Breast epithelium (tissue), 4 donors: ENCODE measurements around the gene CYTH3. TPM values are rescaled to one million over a fixed set of nuclear protein-coding genes. Genes with fewer than 3 reads are reported as not detected.
A peak's percentile ranks its signal among the peaks of the same experiment; 100 is the strongest.

Experiments
- DNase-seq, 2 donors: peaks; one replicate each; pipeline ENCODE4 v3.0.0-alpha.2; 2019; ENCODE audit warnings: low spot score in 2 of 2
- H3K27ac ChIP-seq, 2 donors: fragments of 200-600 bp; sonication (generic) in 1 of 2; one replicate each; pipeline ENCODE4 v1.5.1; 2016 to 2019; ENCODE audit warnings: mild to moderate bottlenecking in 1 of 2
- H3K27me3 ChIP-seq, 2 donors: fragments of 200-600 bp; sonication (generic) in 1 of 2; one replicate each; pipeline versions ENCODE4 v1.5.1 to v1.6.0; 2017 to 2019; ENCODE audit warnings: control low read depth in 1 of 2, mild to moderate bottlenecking in 1 of 2
- H3K36me3 ChIP-seq: fragments of 200-600 bp; one replicate; pipeline ENCODE4 v1.5.1; 2019
- H3K4me1 ChIP-seq, 2 donors: fragments of 200-600 bp; sonication (generic); one replicate each; pipeline ENCODE4 v1.5.1; 2016 to 2019; ENCODE audit warnings: control low read depth in 1 of 2
- H3K4me3 ChIP-seq, 3 donors: fragments of 200-600 bp; sonication (generic); 1 replicate in 2 of 3; 2 replicates in 1 of 3; pipeline ENCODE4 v1.5.1; 2016 to 2019; ENCODE audit warnings: mild to moderate bottlenecking in 3 of 3, moderate library complexity in 2 of 3
- H3K9me3 ChIP-seq, 2 donors: fragments of 200-600 bp; sonication (generic) in 1 of 2; one replicate each; pipeline ENCODE4 v1.5.1; 2016 to 2019; ENCODE audit warnings: control low read depth in 1 of 2
- POLR2A ChIP-seq: fragments of 450-650 bp; IDR thresholded peaks from one replicate; pipeline ENCODE4 v1.6.1; 2016; ENCODE audit warnings: antibody characterized with exemption, mild to moderate bottlenecking, moderate library complexity
- POLR2AphosphoS5 ChIP-seq, 3 donors: sonication (generic); formaldehyde crosslinking; IDR thresholded peaks; one replicate each; pipeline ENCODE4 v1.6.1; 2017; ENCODE audit warnings: antibody characterized with exemption in 3 of 3
- intact Hi-C: fragments of 100-400 bp; cut with DNase I; formaldehyde crosslinking; loops from one replicate; pipeline ENCODE4 v1.15.1; 2023; ENCODE audit warnings: low total_unique reads
- total RNA-seq, 3 donors: library from RNA; depleted of rRNA; stranded (reverse); fragments of >200 nt; gene quantifications; one replicate each; pipeline ENCODE4 v1.1.0, GENCODE V29; 2016
- TF ChIP-seq, protein P1 (sequence below), 3 donors: fragments of 450-650 bp; IDR thresholded peaks; one replicate each; pipeline ENCODE4 v1.5.1; 2016 to 2017; ENCODE audit warnings: antibody characterized with exemption in 3 of 3, mild to moderate bottlenecking in 3 of 3, moderate library complexity in 3 of 3

CYTH3 gene
- total RNA-seq, 3 donors from 2014 or later, result 23.6 to 46.4 (median 33.4) TPM

DNA sequence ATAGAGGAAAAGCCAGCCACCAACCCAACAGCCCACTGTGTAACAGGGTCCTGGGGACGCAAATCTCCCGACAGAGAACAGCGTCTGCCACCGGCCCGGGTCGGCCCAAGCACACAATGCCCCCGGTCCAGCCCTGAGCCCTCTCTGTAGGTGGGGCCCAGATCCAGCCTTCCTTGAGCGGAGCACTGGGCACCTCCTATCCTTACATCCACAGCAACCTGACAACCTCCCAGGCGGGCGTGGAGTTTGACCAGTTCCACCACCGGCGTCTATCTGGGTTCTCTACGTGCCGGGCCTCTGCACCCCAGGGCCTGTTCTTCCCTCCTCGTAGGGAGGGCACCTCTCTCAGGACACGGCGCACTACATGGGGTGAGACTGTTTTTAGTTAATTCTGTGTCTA lies 109.0 kb downstream of the CYTH3 start:
- DNase-seq, result no peak
- TF ChIP-seq POLR2A (no peak), POLR2AphosphoS5 (IDR thresholded peaks at IDR 0.05) (no peak)
- TF ChIP-seq, protein P1, sequence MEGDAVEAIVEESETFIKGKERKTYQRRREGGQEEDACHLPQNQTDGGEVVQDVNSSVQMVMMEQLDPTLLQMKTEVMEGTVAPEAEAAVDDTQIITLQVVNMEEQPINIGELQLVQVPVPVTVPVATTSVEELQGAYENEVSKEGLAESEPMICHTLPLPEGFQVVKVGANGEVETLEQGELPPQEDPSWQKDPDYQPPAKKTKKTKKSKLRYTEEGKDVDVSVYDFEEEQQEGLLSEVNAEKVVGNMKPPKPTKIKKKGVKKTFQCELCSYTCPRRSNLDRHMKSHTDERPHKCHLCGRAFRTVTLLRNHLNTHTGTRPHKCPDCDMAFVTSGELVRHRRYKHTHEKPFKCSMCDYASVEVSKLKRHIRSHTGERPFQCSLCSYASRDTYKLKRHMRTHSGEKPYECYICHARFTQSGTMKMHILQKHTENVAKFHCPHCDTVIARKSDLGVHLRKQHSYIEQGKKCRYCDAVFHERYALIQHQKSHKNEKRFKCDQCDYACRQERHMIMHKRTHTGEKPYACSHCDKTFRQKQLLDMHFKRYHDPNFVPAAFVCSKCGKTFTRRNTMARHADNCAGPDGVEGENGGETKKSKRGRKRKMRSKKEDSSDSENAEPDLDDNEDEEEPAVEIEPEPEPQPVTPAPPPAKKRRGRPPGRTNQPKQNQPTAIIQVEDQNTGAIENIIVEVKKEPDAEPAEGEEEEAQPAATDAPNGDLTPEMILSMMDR (IDR thresholded peaks at IDR 0.05), result no peak
- Histone ChIP-seq H3K9me3 (no peaks in the 10 kb centered on the region), H3K27ac (no peak overlapping the region), H3K4me1 (no peaks in the 10 kb centered on the region), H3K36me3 (peaks cover 7% of the 10 kb centered on the region), H3K4me3 (no peak overlapping the region), H3K27me3 (no peaks in the 10 kb centered on the region)
- intact Hi-C loops, result loop anchor here (10.0 kb wide), 1 partner anchor 151 kb away; no protein-coding TSS in a partner anchor

DNA sequence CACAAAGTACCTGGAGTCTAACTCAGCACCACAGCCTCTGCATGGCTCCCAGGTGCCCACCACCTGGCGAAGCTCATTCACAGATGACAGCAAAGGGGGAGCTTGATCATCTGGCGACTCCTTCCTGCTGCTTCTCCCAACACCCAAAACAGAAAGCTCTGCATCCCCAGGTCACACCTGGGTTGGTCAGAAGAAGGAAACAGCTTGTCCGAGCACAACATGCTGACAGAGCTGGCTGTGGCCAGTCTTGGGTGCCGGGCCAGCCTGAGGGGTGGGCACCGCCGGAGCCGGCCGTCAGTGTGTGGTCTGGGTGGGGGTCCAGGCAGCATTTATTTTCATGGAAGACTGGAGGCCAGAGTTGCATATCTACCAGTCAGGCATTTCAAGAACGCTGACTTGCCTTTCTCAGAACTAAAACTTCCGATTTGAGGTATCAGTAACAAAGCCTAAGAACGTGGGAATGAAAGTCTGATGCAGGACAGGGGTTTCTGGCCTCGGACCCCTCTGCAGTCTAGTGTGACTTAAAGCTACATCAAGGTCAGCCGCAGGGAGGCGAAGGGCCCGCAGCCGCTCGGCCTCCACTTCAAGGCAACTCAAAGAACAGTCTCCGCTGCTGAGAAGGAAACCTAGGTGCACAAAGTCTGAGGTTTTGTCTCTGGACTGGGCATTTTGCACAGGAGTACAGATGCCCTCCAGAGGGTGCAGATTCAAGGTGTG lies 109.6 kb downstream of the CYTH3 start:
- intact Hi-C loops, result loop anchor here (10.0 kb wide), 1 partner anchor 152 kb away; no protein-coding TSS in a partner anchor
- H3K9me3 ChIP-seq, result no peaks in the 10 kb centered on the region
- H3K4me1 ChIP-seq, result no peaks in the 10 kb centered on the region
- peaks cover 7% of the 10 kb centered on the region for H3K36me3 ChIP-seq
- TF ChIP-seq, protein P1 (IDR thresholded peaks at IDR 0.05), result no peak
- TF ChIP-seq POLR2A (no peak), POLR2AphosphoS5 (IDR thresholded peaks at IDR 0.05) (no peak)
- H3K27me3 ChIP-seq, result no peaks in the 10 kb centered on the region
- H3K4me3 ChIP-seq, result no peak overlapping the region
- DNase-seq, result no peak
- peak overlapping the region in 1 of 2 donors; percentile 56 for H3K27ac ChIP-seq

DNA sequence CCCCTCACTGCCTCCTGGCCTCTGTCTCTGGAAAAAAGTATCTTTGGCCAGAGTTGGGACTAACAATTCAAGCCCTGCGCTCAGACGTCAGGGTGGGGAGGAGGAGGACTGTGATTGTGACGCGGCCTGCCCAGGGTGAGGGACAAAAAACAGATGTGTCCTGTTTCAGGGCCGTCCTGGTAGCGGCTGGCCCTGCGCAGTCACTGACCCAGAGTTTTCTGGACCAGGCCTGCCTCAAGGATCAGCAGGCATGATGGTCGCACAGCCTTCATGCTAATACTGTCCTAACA lies 110.1 kb downstream of the CYTH3 start:
- intact Hi-C loops, result loop anchor here (10.0 kb wide), 1 partner anchor 153 kb away; no protein-coding TSS in a partner anchor
- Histone ChIP-seq H3K36me3 (peaks cover 7% of the 10 kb centered on the region), H3K9me3 (no peaks in the 10 kb centered on the region), H3K4me3 (no peak overlapping the region), H3K27ac (peak overlapping the region in 1 of 2 donors; percentile 56), H3K4me1 (no peaks in the 10 kb centered on the region), H3K27me3 (no peaks in the 10 kb centered on the region)
- no peak for TF ChIP-seq POLR2A
- TF ChIP-seq, protein P1 (IDR thresholded peaks at IDR 0.05), result no peak
- TF ChIP-seq POLR2AphosphoS5 (IDR thresholded peaks at IDR 0.05), result no peak
- DNase-seq, result no peak

DNA sequence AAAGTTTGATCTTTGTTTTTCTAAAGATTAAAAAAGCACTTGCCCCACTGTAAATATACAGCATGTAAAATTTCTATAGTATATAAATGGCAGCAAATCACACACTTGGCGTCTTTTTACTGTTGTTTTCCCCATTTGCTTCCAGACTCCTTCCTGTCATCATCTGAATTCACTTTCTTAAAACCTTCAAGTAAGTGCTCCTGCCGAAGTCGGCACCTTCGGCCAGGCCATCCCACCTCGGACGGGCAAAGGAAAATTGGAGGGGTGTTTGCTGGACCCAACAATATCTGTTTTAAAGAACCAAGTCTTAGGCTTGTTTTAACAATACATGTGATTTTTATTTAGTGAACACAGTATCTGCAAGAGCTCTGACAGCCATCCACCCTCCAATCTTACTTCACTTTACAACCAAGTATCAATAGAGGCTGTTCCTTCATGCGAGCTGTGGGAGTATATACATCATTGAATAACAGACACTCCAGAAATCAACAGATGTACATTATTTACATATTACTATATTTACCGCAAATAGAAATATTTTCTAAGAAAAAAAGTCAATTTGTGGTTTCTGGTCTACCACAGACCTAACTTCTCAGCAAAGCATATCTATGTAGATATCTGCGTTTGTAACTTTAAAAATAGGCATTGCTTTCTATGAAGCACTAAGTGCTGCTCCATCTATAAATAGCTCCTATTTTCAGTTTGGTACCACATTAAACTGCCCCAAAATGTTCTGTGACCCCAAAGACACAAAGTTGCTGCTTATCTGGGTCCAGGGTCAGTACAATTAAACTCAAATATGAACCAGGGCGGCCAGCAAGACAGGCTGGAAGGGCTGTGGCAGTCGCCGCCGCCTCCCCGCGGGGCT lies 110.7 kb downstream of the CYTH3 start:
- H3K9me3 ChIP-seq, result no peaks in the 10 kb centered on the region
- peak overlapping the region in 1 of 2 donors; percentile 56 for H3K27ac ChIP-seq
- peaks cover 7% of the 10 kb centered on the region for H3K36me3 ChIP-seq
- no peaks in the 10 kb centered on the region for H3K4me1 ChIP-seq
- intact Hi-C loops, result loop anchor here (10.0 kb wide), 1 partner anchor 153 kb away; no protein-coding TSS in a partner anchor
- no peak for DNase-seq
- no peaks in the 10 kb centered on the region for H3K27me3 ChIP-seq
- no peak overlapping the region for H3K4me3 ChIP-seq
- TF ChIP-seq POLR2AphosphoS5 (IDR thresholded peaks at IDR 0.05), result no peak
- no peak for TF ChIP-seq POLR2A
- TF ChIP-seq, protein P1 (IDR thresholded peaks at IDR 0.05), result no peak
